Type B pancreatic cell (in vitro differentiated cells): Measurements from ENCODE around the gene FUT6. TPM values are rescaled to one million over a fixed set of nuclear protein-coding genes. Genes with fewer than 3 reads are reported as not detected.

Experiments used
- DNase-seq: peaks from one replicate; pipeline ENCODE4 v3.0.0; 2021; ENCODE audit warnings: mixed read lengths; ENCODE audit not compliant: unreplicated experiment; ENCODE audit errors: extremely low spot score
- H3K27ac Mint-ChIP-seq: 2 replicates; pipeline ENCODE4 v1.8.0; 2021; ENCODE audit warnings: mild to moderate bottlenecking, mixed read lengths
- H3K27me3 Mint-ChIP-seq: 2 replicates; pipeline ENCODE4 v1.8.0; 2021; ENCODE audit warnings: mixed read lengths
- H3K36me3 Mint-ChIP-seq: 2 replicates; pipeline ENCODE4 v1.8.0; 2021; ENCODE audit warnings: mixed read lengths
- H3K4me1 Mint-ChIP-seq: one replicate; pipeline ENCODE4 v1.8.0; 2021; ENCODE audit warnings: mixed read lengths; ENCODE audit not compliant: unreplicated experiment
- H3K4me3 Mint-ChIP-seq: 2 replicates; pipeline ENCODE4 v1.8.0; 2021; ENCODE audit warnings: mild to moderate bottlenecking, mixed read lengths
- H3K9me3 Mint-ChIP-seq: 2 replicates; pipeline ENCODE4 v1.8.0; 2021; ENCODE audit warnings: mixed read lengths
- CTCF ChIP-seq: fragments of 200-600 bp; sonication (generic); conservative IDR thresholded peaks from 2 replicates; pipeline ENCODE4 v1.5.0; 2021; ENCODE audit warnings: antibody characterized with exemption, mild to moderate bottlenecking
- total RNA-seq: library from RNA; stranded (reverse); gene quantifications from 2 replicates; pipeline ENCODE4 v1.2.1, GENCODE V29; 2021; ENCODE audit warnings: low replicate concordance

The FUT6 gene
- total RNA-seq, 1 donor from 2014 or later: 0.87 TPM

GRCh38 chr19:5821521-5822180 lies 17.9 kb downstream of the FUT6 start:
- Mint-ChIP-seq H3K27ac (no peak overlapping the region), H3K4me1 (peaks cover 3% of the 10 kb centered on the region), H3K36me3 (no peaks in the 10 kb centered on the region), H3K27me3 (peaks cover 3% of the 10 kb centered on the region), H3K9me3 (no peaks in the 10 kb centered on the region), H3K4me3 (no peak overlapping the region)
- DNase-seq: no peak
- no peak for TF ChIP-seq CTCF

- Mint-ChIP-seq H3K27me3 (peaks cover 8% of the 10 kb centered on the region), H3K4me3 (no peak overlapping the region), H3K4me1 (peaks cover 3% of the 10 kb centered on the region), H3K27ac (no peak overlapping the region), H3K9me3 (no peaks in the 10 kb centered on the region), H3K36me3 (no peaks in the 10 kb centered on the region)
- TF ChIP-seq CTCF: no peak
- no peak for DNase-seq
Observed at GRCh38 chr19:5820785-5821184, 18.7 kb downstream of the FUT6 start.

- no peak for DNase-seq
- peaks cover 8% of the 10 kb centered on the region for H3K27me3 Mint-ChIP-seq
- H3K27ac Mint-ChIP-seq: no peak overlapping the region
- H3K4me1 Mint-ChIP-seq: peaks cover 3% of the 10 kb centered on the region
- no peaks in the 10 kb centered on the region for H3K9me3 Mint-ChIP-seq
- no peak overlapping the region for H3K4me3 Mint-ChIP-seq
- H3K36me3 Mint-ChIP-seq: no peaks in the 10 kb centered on the region
- no peak for TF ChIP-seq CTCF
Observed at GRCh38 chr19:5818594-5818993, 20.9 kb downstream of the FUT6 start.

- no peak overlapping the region for H3K4me3 Mint-ChIP-seq
Observed at GRCh38 chr19:5817218-5817617, 22.3 kb downstream of the FUT6 start.

GRCh38 chr19:5814852-5815246 lies 24.7 kb downstream of the FUT6 start:
- peaks cover 3% of the 10 kb centered on the region for H3K4me1 Mint-ChIP-seq
- no peak overlapping the region for H3K4me3 Mint-ChIP-seq
- no peaks in the 10 kb centered on the region for H3K36me3 Mint-ChIP-seq
- TF ChIP-seq CTCF: no peak
- no peaks in the 10 kb centered on the region for H3K9me3 Mint-ChIP-seq
- H3K27ac Mint-ChIP-seq: no peak overlapping the region
- H3K27me3 Mint-ChIP-seq: peaks cover 8% of the 10 kb centered on the region
- no peak for DNase-seq

More at GRCh38 chr19:5817218-5817617, 22.3 kb downstream of the FUT6 start:
- H3K27me3 Mint-ChIP-seq: peaks cover 8% of the 10 kb centered on the region
- H3K27ac Mint-ChIP-seq: peak overlapping the region; percentile 70
- no peaks in the 10 kb centered on the region for H3K36me3 Mint-ChIP-seq
- DNase-seq: no peak
- peaks cover 3% of the 10 kb centered on the region for H3K4me1 Mint-ChIP-seq
- no peak for TF ChIP-seq CTCF
- no peaks in the 10 kb centered on the region for H3K9me3 Mint-ChIP-seq
